Progenitor cell of endocrine pancreas (in vitro differentiated cells): ENCODE measurements around the gene TMEM243. TPM values are rescaled to one million over a fixed set of nuclear protein-coding genes. Genes with fewer than 3 reads are reported as not detected.

Source experiments
- DNase-seq: peaks from one replicate; pipeline ENCODE4 v3.0.0; 2021; ENCODE audit warnings: low spot score; ENCODE audit not compliant: unreplicated experiment
- H3K27ac Mint-ChIP-seq: 2 replicates; pipeline ENCODE4 v1.8.0; 2021; ENCODE audit warnings: mild to moderate bottlenecking, moderate library complexity, mixed read lengths
- H3K27me3 Mint-ChIP-seq: 2 replicates; pipeline ENCODE4 v1.8.0; 2021; ENCODE audit warnings: mixed read lengths
- H3K36me3 Mint-ChIP-seq: 2 replicates; pipeline ENCODE4 v1.8.0; 2022; ENCODE audit warnings: mixed read lengths; ENCODE audit not compliant: insufficient read depth
- H3K4me1 Mint-ChIP-seq: 2 replicates; pipeline ENCODE4 v1.8.0; 2021; ENCODE audit warnings: low read depth, mixed read lengths
- H3K4me3 Mint-ChIP-seq: 2 replicates; pipeline ENCODE4 v1.8.0; 2021; ENCODE audit warnings: low read depth, mild to moderate bottlenecking, moderate library complexity, mixed read lengths
- H3K9me3 Mint-ChIP-seq: 2 replicates; pipeline ENCODE4 v1.8.0; 2021; ENCODE audit warnings: low read depth, mixed read lengths
- total RNA-seq: library from RNA; stranded (reverse); gene quantifications from 2 replicates; pipeline ENCODE4 v1.2.1, GENCODE V29; 2021
- TF ChIP-seq, protein P1 (sequence below): fragments of 200-600 bp; sonication (generic); IDR thresholded peaks from one replicate; pipeline ENCODE4 v1.5.0; 2021; ENCODE audit warnings: antibody characterized with exemption, mild to moderate bottlenecking; ENCODE audit not compliant: unreplicated experiment

TMEM243 gene
- total RNA-seq, 1 donor from 2014 or later: 16.6 TPM

GRCh38 chr7:87223666-87224065 is 4.1 kb upstream of the TMEM243 start:
- Mint-ChIP-seq H3K27ac (no peak overlapping the region), H3K4me1 (peaks cover 8% of the 10 kb centered on the region), H3K27me3 (peaks cover 19% of the 10 kb centered on the region), H3K36me3 (no peaks in the 10 kb centered on the region), H3K9me3 (no peaks in the 10 kb centered on the region), H3K4me3 (no peak overlapping the region)
- TF ChIP-seq, protein P1, sequence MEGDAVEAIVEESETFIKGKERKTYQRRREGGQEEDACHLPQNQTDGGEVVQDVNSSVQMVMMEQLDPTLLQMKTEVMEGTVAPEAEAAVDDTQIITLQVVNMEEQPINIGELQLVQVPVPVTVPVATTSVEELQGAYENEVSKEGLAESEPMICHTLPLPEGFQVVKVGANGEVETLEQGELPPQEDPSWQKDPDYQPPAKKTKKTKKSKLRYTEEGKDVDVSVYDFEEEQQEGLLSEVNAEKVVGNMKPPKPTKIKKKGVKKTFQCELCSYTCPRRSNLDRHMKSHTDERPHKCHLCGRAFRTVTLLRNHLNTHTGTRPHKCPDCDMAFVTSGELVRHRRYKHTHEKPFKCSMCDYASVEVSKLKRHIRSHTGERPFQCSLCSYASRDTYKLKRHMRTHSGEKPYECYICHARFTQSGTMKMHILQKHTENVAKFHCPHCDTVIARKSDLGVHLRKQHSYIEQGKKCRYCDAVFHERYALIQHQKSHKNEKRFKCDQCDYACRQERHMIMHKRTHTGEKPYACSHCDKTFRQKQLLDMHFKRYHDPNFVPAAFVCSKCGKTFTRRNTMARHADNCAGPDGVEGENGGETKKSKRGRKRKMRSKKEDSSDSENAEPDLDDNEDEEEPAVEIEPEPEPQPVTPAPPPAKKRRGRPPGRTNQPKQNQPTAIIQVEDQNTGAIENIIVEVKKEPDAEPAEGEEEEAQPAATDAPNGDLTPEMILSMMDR: no peak
- no peak for DNase-seq

GRCh38 chr7:87220734-87221215 is 1.2 kb upstream of the TMEM243 start:
- Mint-ChIP-seq H3K9me3 (no peaks in the 10 kb centered on the region), H3K4me1 (peaks cover 17% of the 10 kb centered on the region), H3K27ac (no peak overlapping the region), H3K4me3 (peak overlapping the region; percentile 95), H3K36me3 (no peaks in the 10 kb centered on the region), H3K27me3 (peaks cover 6% of the 10 kb centered on the region)
- no peak for DNase-seq
- TF ChIP-seq, protein P1: no peak

DNA sequence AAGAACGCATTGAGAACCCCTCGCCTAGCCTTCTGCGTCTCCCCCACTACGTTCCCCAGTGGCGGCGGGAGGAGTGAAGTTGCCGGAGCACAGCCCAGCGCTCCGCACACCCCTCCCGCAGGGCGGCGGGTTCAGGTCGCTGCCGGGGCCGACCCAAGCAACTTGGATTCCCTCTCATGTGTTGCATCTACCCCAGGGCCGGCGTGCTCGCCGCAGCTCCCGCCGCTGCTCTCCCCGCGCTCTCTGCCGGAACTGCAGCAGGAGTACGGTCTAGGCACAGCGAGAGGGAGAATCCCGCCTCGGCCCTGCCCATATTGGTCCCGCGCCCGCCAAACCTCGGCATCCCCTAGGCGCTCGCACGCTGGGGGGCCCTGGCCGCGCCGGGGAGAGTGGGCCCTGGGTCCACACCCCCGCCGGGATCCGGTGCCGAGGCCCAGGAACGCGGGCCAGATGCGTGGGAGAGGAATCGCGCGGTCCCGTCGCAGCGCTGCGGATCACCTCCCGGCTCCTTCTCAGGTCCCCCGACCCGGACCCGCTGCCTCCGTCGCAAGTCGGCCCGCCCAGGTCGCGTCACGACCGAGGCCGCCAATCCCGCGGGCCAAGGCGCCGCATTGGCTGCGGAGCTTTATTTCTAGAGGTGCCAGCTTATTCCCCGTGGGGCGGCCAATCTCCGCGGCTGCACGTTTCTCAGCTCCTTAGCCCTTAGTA is 648 bp upstream of the TMEM243 start:
- peak; percentile 67 for DNase-seq
- Mint-ChIP-seq H3K27ac (peak overlapping the region; percentile 86), H3K4me3 (peak overlapping the region; percentile 95), H3K27me3 (no peaks in the 10 kb centered on the region), H3K4me1 (peaks cover 17% of the 10 kb centered on the region), H3K36me3 (no peaks in the 10 kb centered on the region), H3K9me3 (no peaks in the 10 kb centered on the region)
- TF ChIP-seq, protein P1: no peak

DNA sequence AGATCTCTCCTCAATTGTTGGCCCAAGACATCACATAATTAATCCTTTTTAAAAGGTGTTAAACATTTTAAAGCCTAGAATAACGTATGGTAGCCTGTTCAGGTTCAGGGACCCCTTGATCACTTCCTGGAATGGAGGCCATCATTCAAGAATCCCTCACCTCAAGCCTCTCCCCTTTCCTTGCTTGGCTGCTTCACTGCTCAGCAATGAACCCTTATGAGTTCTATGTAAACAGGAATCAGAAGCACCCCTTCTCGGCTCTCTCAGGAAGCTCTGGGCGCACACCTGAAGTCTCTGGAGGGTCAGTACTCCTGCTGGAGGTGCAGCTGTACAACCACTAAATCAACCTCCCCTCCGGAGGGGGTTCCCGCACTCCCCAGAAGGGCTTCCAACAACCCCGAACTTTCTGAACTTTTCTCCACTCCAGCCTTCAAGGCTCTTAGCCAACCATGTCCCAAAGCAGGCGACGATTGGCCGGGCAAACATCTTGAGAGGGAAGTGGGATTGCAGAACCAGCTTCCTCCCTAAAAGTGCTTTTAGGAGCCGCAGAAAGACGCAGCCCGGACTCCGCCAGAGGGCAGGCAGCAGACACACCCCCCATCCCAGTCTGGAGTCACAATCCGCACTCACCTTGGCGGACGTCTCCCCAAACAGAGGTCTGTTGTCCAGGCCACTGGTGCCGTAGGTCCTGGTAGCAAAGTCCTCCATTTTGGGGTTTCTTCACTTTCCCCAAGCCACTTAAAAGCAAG is 562 bp downstream of the TMEM243 start:
- Mint-ChIP-seq H3K4me1 (peaks cover 17% of the 10 kb centered on the region), H3K9me3 (no peaks in the 10 kb centered on the region), H3K4me3 (peak overlapping the region; percentile 95), H3K27me3 (no peaks in the 10 kb centered on the region), H3K36me3 (no peaks in the 10 kb centered on the region), H3K27ac (peak overlapping the region; percentile 86)
- no peak for DNase-seq
- TF ChIP-seq, protein P1: peak; percentile 14

GRCh38 chr7:87217983-87218653 is 1.4 kb downstream of the TMEM243 start:
- H3K36me3 Mint-ChIP-seq: no peaks in the 10 kb centered on the region
- no peaks in the 10 kb centered on the region for H3K9me3 Mint-ChIP-seq
- H3K4me3 Mint-ChIP-seq: peak overlapping the region; percentile 95
- H3K4me1 Mint-ChIP-seq: peaks cover 17% of the 10 kb centered on the region
- TF ChIP-seq, protein P1: no peak
- no peak overlapping the region for H3K27ac Mint-ChIP-seq
- H3K27me3 Mint-ChIP-seq: no peaks in the 10 kb centered on the region
- no peak for DNase-seq
